OCI-M1 (cell line): ENCODE results near the gene TUBAL3.

Experiments used
- DNase-seq: peaks from one replicate; lab custom pipeline; 2025; lab: John Stamatoyannopoulos, UW

Gene TUBAL3

DNA sequence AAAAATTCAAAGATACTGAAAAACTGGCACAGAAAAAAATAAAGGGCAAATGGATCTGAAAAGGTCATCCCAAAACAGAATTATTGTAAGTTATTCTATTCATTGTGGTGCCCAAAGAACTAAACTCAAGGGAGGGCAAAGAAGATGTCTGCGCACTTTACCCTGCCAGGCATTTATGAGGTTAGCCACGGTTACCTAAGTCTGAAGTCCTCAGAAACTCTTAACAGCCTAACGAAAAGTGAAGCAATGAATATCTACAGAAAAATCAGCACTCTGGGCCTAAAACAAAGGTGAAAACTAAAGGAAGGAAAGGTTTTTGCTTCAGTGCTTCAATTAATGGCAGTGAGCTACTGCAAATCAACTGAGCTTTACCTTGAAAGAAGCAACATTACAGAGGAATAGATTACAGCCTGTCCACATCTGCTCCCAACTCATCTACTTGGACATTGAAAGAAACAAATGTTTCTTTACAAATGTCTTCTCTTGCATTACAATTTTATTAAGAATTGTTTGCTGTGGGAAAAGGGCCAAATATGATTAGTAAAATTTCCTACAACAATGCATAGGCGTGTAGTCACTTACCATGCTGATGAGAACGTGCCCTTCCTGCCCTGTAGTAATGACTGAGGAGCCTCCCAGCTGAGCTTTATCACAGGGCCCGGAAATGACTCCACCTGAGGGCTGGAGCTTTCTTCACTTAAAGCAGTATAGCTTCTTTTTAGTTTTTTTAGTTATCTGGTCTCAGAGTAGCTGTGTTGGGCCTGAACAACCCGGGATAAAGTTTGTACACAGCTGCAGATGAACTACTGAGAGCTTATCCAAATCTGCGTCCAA, at the start of gene TUBAL3:
TUBAL3 (minus strand) TSS at position 621 of the 834 bp plus-strand sequence; CDS start at position 585, 36 bp downstream.
- DNase-seq = peak; percentile 59

DNA sequence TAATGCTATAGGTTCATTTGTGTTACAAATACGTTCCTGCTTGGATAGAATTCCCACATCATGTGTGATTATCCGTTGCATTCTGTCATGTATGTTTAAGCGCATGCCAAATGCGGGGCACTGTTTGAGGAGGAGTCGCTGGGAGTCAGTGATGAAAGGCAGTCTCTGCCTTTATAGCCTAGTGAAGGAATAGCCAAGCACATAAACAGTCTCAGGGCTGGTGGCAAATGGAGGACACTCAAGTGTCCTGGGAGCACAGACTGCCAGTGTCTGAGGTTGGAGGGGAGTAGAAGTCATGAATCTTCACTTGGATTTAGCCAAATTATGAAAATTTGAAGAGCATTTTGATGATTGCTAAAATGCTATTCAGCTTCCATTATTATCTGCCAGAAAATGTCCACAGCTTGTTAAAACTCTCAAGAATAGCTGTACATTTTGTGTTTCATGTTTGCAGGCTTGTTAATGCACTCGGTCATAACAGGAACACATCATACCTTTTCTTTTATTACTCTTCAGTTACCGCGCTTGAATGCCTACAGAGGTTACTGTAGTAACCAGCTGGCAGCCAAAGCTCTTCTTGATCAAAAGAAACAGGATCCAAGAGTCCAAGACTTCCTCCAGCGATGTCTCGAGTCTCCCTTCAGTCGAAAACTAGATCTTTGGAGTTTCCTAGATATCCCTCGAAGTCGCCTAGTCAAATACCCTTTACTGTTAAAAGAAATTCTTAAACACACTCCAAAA, 49.3 kb upstream of the TUBAL3 start:
- no peak for DNase-seq

DNA sequence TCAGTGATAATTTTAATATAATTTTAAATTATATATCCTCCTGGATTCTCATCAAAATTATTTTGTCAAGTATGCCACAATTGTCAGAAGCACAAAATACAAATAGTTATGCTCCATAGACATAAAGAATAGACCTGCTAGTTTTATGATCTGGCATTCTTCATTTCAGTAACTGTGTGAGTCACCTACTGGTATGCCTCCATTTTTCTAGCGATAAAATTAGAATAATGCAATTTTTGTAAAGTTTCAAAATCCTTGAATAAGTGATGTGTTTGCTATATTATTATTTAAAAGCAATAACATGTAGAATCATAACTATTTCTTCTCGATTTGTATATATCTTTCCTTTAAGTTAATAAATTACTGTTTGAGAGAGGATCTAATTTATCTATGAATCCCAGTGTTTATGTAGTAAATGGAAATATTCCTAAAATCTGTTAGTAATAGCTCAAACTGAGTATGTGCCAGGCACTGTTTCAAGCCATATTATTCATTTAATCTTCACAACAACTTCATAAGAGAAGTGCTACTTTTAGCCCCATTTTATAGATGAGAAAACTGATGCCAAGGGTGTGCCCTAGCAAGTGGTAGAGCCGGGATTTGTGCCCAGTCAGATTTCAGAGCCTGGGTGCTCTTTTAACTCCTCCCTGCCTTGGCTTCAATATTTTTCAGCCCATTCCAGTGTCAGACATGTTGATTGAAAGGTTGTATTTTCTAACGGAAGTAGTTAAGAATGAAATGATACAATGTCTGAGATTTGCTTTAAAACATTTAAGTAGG, 46.2 kb upstream of the TUBAL3 start:
- no peak for DNase-seq

DNA sequence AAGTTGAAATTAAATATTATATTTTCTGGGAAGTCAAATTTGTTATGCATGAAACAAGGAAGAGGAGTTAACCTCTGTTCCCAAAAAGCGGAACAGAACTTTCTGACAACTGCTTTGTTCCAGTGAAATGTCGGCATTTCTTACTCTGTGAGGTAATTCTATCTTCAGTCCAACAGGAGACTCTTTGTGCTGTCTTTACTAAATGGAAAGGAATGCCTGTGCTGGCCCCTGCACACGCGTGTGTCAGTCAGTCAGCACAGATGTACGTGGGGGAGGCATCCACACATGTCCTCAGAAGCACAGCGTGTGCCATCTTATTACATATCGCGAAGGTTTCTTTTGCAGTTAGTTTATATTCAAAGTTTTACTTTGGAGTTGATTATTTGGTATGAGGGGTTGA, 45.2 kb upstream of the TUBAL3 start:
- DNase-seq = peak; percentile 93

DNA sequence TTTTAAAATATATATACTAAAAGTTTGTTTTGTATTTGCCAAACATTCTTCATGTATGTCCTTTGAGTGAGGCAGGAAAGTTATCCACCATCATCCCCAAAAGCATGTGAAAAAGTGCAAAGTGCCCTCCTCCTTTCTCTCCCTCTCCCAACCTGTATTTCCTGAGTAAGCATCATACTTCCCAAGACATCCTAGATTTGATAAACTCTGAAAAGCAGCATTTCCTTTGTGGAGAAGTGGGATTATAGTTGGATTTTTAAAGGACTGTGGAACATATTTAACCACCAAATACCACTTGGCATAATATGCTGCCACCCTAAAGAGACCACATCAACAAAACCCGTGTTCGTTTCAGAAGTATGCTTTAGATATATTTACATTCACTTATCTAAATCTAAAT, 44.6 kb upstream of the TUBAL3 start:
- DNase-seq = peak; percentile 75

DNA sequence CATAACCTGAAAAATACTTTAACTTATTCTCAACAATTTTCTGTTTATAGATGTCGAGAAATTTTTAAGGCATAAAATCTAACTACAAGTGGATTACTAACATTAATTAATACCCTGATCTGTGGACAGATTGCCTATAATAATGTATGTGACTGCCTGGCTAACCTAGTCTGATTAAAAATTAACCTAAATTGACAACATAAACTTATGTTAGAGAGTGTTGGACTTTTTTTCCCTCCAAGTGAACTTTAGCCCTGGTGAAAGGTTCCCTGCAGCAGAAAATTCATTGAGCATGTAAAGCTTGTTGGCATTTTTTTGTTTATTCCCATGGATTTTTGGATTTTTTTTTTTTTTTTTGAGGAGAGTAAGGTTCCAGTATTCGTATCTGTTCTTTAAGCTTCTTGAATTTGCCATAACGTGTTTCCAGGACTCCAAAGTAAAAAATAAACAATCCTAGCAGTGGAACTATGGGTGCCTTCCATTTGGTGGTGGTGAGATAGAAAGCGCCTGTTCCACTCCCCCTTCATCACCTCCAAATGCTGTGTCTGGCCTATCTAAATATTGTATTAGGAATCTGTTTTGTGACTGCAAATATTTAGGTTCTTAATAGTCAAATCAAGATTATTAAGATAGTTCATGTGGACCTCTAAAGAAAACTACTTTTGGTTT, 43.8 kb upstream of the TUBAL3 start:
- peak; percentile 61 for DNase-seq

DNA sequence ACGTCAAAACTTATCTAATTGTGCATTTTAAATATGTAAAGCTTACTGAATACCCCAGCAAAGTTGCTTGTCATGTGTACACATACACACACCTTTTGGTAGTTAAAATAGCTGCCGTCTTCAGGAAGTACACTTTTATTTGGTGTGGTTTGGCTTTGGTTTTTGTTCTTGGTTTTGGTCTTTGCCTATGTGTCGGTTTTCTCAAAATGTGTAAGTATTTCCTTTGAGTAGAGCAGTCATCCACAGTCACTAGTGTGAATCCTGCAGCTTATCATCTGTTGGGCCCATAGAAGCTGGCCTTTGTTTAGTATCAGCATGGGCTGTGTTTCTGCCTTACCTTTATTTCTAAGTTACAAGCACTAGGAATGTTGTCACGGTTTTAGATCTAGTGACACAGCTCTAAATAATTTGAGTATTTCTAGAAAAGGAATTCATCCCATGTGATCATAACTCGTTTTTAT, 43.0 kb upstream of the TUBAL3 start:
- peak; percentile 84 for DNase-seq

DNA sequence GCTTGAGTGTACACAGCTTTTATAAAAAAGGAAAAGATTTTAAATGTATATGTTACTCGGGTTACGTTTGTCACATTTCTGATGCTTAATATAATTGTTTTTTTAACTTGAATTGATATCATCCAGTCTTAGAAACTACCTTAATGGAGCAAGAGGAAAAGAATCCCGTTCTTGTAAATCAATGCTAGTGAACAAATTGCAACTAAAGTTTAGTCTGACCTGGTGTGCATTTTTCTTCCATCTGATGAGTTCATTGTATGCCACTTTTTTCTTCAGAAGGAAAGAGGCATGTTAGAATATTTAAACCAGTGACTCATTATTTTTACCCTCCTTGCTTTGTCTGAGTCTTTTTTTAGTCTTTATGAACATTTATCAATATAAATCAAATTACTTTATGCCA, 42.4 kb upstream of the TUBAL3 start:
- peak; percentile 78 for DNase-seq

DNA sequence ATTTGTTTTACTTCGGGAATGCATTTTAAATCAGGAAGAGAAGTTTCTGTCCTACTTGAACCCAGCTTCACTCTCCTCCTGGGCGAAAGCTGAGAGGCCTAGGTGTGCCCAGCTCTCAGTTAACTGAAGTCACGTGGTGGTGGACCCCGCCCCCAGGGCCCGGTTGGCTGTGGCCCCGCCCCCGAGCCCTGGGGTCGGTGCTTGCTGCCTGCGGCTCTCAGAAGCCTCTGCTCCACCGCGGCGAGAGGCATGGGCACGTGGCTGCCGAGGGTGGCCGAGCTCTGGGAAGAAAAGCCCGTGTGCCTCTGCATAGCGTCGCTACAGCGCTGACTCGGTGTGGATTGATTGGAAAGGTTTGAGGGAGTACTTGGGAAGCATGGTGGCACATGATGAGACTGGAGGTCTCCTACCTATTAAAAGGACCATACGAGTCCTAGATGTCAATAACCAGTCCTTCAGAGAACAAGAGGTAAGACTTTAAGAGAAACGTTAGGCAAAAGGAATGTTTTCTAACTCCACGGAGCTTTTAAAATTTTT, 41.8 kb upstream of the TUBAL3 start:
- peak; percentile 99 for DNase-seq

DNA sequence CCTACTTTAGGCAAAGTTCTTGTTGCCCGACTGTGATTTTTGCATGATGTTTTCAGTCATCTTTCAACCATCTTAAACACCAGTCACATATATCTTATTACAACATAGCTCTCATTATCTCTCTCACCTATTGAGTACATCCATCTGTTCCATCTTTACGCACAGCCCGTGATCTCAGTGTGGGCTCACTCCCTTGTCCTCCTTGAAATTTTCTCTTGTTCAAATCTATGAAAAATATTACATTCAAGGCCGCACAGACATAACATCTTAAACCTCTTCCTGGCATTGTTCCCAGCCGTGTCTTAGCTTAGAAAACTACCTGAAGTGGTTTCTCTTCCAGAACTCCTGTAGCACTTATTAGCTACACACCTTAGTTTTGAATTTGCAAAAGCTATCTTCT, 40.4 kb upstream of the TUBAL3 start:
- no peak for DNase-seq

DNA sequence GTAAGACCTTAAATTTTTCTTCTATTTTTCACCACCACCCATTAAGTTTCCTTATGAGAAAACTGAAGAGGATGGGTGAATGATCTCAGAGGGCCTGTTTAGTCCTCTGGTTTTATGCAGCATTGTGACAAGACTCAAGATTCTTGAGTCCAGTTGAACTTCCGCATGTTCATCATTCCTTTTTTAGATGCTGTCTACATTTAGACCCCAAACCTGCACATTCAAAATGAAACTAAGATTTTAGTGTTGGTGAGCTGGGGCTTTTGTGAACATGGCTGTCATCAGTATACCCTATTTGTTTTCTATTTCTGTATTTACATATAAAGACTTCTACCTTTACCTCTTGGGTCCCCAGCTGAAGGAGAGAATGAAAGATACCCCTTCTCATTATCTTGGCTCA, 38.8 kb upstream of the TUBAL3 start:
- DNase-seq = no peak

DNA sequence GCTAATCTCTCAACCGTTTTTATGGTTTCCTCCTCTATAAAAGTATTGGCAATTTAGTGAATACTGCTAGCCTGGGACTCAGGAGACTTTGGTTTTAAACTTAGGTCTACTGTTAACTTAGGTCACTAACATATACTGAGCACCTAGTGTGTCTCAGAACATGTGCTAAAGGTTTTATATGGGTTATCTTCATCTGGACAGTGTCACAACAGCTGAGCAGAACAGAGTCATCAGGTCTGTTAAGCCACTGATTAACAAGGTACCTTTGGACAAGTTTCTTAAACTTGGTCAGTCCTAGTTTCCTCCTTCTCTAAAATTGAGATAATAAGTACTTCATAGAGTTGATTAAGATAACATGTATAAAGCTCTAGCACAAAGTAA, 38.4 kb upstream of the TUBAL3 start:
- DNase-seq = peak; percentile 57

DNA sequence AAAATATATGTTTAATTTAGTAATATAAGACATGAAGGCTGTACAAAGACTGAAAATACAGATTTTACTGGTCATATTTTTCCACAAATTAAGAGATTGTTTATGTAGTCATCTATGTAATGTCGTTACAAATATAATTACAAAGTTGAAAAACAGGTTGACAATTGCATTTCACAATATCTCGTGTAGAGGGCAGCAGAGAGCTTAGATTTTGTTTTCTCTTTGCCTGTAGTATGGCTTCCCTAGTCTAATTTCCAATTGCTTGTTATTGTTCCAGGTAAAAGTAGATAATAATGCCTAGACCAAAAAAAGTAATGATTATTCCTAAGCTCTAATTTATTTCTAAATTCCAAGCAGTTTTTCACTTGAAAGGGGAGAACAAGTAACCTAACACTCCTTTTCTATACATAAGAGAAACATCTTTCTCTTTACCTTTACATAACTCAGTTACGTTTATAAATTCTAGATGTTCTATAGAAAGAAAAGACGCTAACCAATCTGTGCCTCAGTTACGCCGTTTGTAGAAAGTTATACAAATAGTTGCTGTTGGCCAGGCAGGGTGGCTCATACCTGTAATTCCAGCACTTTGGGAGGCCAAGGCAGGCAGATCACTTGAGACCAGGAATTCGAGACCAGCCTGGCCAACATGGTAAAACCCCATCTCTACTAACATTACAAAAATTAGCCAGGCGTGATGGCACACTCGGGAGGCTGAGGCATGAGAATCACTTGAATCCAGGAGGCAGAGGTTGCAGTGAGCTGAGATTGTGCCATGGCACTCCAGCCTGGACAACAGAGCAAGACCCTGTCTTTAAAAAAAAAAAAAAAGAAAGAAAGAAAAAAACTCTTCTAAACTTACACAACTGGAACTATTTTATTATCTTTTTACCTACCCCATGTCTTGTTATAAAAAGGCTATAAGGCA, 37.7 kb upstream of the TUBAL3 start:
- DNase-seq = peak; percentile 91

DNA sequence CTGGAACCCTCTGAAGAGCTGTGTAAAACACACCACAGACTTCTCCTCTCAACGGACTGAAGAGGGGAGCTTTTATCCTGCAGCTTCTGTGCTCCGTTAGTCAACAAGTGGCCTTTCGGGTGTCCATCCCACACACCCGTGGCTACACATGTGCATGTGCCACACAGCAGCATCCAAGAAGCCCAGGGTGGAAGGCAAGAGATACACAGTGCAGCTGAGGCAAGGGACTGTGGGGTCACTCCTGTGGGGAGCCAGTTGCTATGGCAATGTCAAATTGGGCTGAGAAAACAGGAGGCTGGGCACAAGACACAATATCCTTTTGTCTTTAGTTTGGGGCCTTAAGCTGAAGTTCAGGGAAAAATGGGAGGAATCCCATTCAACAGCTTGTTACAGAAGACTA, 36.5 kb upstream of the TUBAL3 start:
- no peak for DNase-seq

DNA sequence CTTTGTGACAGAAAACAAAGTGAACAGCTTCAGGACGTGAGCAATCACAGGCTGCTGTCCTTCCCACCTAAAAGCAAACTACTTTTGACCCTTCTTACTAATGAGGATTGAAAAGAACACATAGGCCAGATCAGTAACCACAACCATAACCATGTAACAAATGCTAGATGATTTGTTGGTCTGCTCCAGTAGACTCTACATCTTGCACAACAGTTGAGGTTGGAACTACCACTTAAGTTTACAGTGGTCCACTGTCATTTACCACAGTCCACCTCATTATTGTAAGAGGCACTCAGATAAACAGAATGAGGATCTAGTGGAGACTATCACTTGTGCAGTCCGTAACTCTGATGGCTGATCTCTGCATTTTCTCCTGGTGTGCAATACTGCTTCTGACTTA, 35.6 kb upstream of the TUBAL3 start:
- no peak for DNase-seq

DNA sequence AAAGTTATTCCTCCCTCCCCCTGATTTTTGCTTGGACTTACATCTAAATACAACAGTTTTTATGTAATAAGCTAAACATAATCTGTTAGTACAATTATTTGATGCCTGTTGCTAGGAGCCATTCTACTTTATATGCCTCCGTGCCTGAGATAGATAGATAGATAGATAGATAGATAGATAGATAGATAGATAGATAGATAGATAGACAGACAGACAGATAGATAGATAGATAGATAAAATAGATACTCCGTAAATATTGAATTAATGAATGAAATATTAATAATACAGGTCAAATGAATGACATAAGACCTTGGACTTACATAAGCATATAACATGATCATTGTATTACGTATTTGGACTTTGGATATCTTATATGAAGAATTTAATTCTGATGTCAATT, 30.7 kb upstream of the TUBAL3 start:
- DNase-seq = no peak

DNA sequence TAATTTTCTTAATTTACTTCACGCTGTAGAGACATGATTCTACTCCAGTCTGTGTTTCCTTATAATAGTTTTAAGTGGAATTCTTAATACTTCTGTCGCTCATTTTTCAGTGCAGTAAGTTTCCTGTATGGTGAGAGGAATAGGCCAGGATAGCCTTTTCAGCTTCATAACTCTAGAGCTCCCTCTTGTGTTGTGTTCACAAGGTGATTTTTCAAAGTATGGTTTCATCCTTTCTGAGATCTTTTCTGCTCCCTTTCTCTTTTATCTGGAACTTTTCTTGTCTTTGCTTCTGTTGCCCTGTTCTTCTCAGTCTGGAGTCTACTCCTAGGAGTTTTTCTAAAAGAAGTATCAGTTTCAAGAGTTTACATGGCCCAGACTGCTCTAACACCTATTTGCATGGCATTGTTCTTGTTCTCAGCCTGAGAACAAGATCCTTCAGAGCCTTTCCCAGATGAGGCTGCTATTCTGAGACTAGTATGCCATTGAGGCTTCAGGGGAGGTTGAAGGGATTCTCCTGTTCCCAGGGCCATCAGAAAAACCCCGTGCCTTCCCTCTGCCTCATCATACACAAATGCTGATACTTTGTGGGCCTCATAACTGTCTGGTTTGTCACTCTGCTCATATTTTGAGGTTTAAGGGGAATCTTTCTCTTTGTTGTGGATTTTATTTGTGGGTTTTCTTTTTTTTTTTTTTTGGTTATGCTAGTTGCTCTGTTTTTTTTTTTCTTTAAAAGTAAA, 29.6 kb upstream of the TUBAL3 start:
- peak; percentile 81 for DNase-seq

DNA sequence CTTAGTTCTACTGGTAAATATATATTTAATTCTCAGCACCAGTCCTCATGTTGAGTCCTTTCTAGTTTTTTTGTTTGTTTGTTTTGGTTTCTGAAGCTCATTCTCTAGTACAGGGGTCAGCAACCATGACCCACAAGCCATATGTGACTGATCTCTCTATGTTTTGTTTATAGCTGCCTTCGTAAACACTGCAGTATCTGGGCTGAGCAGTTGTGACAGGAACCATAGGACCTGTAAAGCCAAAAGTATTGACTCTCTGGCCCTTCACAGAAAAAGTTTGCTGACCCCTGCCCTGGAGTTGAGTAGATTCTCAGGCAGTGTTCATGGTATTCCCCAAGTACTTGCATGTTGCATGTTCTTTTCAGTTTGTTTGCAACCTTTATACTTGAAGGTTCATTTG, 28.6 kb upstream of the TUBAL3 start:
- no peak for DNase-seq

DNA sequence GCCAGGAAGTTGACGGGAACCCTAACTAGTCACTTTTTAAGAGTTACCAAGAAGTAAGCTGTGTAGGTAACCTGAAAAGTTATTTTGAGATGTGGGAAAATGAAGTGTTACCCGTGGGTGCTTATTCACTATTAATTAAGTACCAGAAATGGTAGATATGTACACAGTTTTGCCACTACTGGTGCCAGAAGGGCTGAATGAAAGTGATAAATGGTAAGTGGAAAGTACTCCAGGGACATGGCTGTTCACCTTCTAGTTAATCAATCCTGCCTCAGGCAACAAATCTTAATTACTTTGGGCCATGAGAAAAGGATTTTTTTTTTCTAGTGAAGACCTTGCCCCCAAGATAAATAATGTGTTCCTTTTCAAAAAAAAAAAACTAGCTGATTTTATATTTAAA, 23.5 kb upstream of the TUBAL3 start:
- no peak for DNase-seq

DNA sequence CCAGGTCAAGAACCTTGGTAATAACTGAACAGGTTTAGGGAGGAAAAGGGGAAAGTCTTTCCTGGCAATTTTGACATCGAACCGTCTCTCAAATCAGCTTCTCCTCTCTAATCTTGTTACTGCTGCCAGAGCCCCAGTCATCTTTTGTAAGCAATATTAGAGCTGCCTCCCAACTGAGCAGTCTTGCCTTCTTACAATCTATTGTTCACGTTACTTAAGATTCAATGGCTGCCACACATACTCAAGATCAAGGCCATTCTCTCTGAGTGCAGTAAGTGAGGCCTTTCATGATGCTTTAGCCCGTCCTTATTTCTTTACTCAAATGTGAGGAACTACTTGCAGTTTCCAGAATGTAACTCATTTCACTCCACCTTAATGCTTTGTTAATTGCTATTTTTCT, 20.1 kb upstream of the TUBAL3 start:
- DNase-seq = no peak
